ENCODE data around the gene SLC2A9.
"Not testable (repeated sequence)": the region's sequence is repeated elsewhere in the genome, so short reads cannot be mapped to it uniquely, and the experiment has no call there.

SLC2A9 gene

GRCh38 chr4:9923195-9923812 lies 98.0 kb downstream of the SLC2A9 start:
- DNase-seq: no peak

GRCh38 chr4:9921326-9921725 lies 100.0 kb downstream of the SLC2A9 start:
- DNase-seq: no peak

DNA sequence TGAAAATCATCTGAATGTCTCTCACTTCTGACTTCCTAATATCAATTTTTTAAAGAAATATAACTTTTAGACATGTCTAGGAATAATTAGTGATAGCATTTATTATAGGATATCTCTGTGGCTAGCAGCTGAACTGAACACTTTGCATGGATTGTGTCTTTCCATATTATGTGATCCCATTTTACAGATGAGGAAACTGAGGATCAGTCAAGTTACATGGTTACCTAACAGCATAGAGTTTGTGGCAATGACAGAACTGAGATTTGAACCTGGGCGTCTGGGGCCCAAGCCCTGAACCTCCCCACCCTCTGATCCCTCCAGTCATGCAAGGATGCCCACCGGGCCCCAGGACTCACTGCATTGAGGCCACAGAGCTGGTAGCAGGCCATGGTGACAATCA lies 101.3 kb downstream of the SLC2A9 start:
- DNase-seq: no peak

GRCh38 chr4:9919047-9919446 lies 102.2 kb downstream of the SLC2A9 start:
- DNase-seq: no peak

- DNase-seq: no peak
Measured at GRCh38 chr4:9918484-9918883, 102.8 kb downstream of the SLC2A9 start.

- no peak for DNase-seq
Measured at GRCh38 chr4:9916937-9917336, 104.4 kb downstream of the SLC2A9 start.

GRCh38 chr4:9916346-9916745 lies 105.0 kb downstream of the SLC2A9 start:
- no peak for DNase-seq

DNA sequence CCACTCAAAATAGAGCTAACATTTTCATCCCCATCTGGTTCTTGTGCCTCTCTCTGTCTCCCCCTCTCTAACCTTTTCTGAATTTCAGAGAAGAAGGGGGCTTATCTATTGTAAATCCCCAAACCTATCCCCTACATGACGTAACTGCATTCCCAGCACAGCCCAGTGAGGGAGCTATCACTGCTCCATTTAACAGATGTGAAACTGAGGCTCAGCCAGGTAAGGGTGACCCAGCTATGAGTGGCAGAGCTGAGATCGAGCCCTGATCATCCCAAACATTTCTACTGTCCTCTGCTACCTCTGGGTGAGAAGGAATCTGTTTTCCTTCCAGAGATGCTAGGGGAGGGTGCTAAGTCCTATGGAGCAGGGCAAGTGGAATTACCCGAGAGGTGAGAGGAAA lies 107.5 kb downstream of the SLC2A9 start:
- no peak for DNase-seq

DNA sequence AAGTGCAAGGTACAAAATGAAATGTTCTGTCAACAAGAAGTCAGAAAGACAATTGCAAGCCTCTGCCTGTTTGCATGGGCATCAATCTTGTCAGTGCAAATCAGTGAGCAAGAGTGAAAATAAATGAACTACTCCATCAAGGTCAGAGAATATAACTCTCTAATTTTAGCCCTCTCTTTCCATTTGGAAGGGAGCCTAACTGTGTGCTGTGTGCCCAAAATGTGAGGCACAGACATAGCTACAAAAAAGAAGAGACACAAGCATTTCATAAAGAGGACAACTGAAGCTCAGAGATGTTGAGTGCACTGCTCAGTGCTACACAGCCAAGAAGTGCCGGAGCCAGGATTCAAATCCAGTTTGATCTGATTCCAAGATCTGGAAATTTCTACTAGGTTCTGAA lies 114.3 kb downstream of the SLC2A9 start:
- no peak for DNase-seq

- DNase-seq: no peak
Measured at GRCh38 chr4:9904976-9905587, 116.2 kb downstream of the SLC2A9 start.

DNA sequence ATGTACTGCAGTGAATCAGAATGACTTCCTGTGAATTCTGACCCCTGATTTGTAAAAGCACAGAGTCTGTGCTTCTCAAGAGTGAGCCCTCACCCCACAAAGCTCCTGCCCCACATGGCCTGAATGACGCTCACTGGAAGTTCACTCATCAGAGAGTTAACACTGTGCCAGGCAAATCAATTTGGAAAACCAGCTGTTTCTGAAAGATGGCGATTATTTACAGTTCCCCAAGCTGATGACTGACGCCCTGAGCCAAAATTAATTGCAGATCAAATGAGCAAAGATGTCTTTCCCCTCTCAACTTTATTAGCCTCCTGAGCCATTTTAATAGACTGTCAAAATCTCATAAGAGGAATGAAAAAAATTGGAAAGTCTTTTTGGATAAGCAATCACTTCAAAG lies 118.0 kb downstream of the SLC2A9 start:
- no peak for DNase-seq

GRCh38 chr4:9901257-9901656 lies 120.0 kb downstream of the SLC2A9 start:
- DNase-seq: no peak

GRCh38 chr4:9900633-9901032 lies 120.7 kb downstream of the SLC2A9 start:
- DNase-seq: not testable (repeated sequence)

- DNase-seq: no peak
Measured at GRCh38 chr4:9899306-9900055, 121.8 kb downstream of the SLC2A9 start.

DNA sequence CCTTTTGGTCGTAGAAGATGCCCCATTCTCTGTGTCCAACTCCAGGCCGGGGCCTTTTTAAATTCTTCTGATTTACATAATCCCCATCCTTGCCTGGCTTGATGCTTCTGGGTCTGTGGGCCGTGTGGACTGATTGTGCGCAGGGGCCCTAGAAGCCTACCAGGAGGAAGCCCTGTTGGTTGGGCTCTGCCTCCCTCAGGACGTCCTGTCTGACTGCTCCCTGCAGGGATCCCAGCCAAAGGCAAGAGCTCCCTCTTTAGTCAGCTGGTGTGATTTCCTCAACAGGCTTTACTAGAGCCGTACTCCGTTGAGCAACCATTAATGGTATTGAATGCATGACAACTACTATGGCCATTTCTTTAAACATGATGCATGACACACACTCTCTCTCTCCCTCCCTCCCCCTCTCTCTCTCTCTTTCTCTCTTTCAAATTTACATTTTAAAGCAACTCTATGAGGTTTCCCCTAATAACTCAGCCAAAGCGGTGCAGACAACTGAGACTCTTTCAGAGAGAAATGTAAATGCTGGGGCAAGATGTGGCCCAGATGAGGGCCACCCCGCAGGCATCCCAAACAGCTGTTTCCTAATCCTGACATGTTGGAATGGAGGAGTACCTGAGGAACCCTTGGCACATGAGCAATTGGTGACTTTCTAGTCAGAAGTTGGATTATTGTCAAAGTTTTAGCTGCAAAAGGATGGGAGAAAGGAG lies 122.5 kb downstream of the SLC2A9 start:
- peak; percentile 36 for DNase-seq

GRCh38 chr4:9895333-9895705 lies 126.0 kb downstream of the SLC2A9 start:
- DNase-seq: no peak

DNA sequence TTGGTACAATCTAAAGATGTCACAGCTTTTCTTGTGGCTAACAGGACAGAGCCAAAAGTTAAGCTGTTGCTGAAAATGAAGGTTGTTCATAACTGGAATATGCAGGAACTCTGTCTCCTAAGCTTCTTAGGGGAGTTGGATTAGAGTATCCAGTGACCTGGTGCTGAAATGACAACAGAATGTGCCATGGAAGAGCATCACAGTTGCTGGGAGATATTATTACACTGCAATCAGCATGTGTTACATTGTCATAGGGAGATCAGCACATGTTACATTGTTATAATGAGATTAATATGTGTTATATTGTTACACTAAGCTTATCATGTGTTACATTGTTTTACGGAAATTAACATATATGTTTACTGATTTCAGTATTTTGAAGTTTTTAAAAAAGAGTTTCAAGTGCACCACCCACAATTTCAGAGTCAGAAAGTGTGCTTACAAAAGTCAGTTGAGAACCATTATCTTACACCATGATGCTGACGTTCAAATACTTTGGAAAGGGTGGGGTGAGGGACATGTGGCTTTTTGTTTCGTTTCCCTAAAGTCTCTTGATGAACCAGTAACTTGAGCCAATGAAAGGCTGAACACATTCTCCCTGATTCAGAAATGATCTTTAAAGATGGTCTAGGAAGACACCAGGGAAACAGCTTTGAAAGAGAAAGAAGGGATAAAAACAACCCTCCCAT lies 126.5 kb downstream of the SLC2A9 start:
- no peak for DNase-seq

DNA sequence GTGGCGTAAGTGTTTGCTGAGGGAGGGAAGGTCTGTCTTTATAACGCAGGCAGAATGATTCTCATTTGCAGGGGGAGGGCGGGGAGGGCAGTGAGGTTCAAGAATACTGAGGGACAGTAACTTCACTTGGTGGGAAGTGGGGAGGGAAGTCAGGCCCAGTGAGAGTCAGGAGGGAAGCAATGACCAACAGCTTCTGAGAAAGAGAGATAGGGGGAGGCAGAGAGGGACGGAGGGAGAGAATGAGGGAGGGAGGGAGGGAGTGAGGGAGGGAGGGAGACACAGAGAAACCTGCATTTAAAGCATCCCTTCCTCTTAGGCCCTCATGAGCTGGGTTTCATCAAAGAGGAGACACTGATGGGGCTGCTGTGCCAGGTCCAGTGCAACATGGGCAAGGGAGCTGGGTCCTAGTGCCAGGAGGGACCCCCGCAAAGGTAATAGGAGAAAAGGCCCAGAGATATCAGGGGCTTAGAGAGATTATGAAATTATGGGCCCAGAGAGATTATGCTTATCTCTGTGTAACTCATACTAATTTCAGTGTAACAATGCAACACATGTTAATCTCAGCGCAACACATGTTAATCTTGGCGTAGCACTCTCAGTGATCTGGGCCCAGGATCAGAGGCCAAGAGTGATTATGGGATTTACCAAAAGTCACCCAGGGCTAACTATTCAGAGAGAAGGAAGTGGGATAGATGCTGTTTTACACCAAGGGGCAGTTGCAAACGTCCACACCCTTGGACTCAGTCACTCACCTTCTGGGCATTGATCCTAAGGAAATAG lies 127.8 kb downstream of the SLC2A9 start:
- peak; percentile 41 for DNase-seq

GRCh38 chr4:9891740-9892139 lies 129.6 kb downstream of the SLC2A9 start:
- DNase-seq: no peak

DNA sequence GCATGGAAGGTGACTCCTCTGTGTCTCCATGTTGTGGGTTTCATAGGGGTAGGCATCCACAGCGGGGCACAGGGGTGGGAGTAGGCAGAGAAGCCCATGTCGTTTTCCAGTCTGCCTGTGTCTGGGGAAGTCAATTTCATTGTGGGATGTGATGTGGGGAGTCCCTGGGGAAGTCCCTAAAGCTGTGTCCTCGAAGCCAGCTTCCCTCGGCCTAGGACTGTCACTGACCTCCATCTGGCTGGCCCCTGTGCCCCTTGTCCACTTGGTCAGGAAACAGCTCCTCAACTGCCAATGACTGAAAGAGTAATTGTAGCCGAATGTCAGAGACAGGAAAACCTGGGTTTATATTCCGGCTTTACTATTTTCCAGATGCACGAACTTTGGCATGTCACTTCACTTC lies 130.2 kb downstream of the SLC2A9 start:
- no peak for DNase-seq

DNA sequence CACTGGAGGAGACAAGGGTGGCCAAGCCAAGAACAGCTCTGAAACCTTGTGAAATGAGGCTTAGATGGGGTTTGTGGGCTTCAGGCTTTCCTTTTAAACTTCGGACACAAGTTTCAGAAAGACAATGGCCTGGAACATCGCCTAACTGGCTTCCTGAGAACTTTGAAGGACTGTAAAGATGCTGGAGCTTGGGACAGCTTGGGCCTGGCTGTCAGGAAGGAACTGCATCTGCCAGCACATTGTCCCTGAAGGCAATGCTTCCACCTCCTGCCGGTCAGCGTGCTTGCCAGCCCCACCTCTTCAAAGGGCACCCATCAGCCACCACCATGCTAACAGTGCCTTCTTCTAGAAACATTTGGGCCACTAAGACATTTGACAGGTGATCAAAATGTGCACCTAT lies 132.0 kb downstream of the SLC2A9 start:
- no peak for DNase-seq

GRCh38 chr4:9885958-9886357 lies 135.3 kb downstream of the SLC2A9 start:
- DNase-seq: no peak

Measured in hematopoietic multipotent progenitor cell treated with erythropoietin and hydrocortisone succinate and interleukin-3 and kit ligand, for 6 days (in vitro differentiated cells).